Measurements from ENCODE around the gene PDE4D.

- no peak for TF ChIP-seq CTCF (IDR thresholded peaks at IDR 0.05)
- TF ChIP-seq POLR2A (IDR thresholded peaks at IDR 0.05): no peak
Measured at GRCh38 chr5:59093329-59093728, 800.2 kb downstream of the PDE4D start.
